ENCODE measurements around the gene TAAR1.

Gene TAAR1

GRCh38 chr6:132596201-132596600 is 62.8 kb downstream of the TAAR1 start:
- in situ Hi-C loops (cut with MboI; ENCODE audit: low sequenced_read_pairs) = no loop called here
